HG03469 (cell line): ENCODE data around the gene MAST4.
"Not testable (repeated sequence)": the region's sequence is repeated elsewhere in the genome, so short reads cannot be mapped to it uniquely, and the experiment has no call there.

ENCODE experiments used
- ATAC-seq: cut with Tn5 transposase; IDR thresholded peaks from one replicate; pipeline ENCODE4 v1.9.1; 2021; ENCODE audit warnings: mild to moderate bottlenecking, moderate library complexity, moderate number of reproducible peaks; ENCODE audit not compliant: unreplicated experiment

Gene MAST4

GRCh38 chr5:66694036-66694435, 97.8 kb downstream of the MAST4 start:
- ATAC-seq = no peak

DNA sequence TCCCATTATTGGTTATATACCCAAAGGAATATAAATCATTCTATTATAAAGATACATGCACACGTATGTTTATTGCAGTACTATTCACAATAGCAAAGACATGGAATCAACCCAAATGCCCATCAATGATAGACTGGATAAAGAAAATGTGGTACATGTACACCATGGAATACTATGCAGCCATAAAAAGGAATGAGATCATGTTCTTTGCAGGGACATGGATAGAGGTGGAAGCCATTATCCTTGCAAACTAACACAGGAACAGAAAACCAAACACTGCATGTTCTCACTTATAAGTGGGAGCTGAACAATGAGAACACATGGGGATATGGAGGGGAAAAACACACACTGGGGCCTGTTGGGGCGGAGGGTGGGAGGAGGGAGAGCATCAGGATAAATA, 99.6 kb downstream of the MAST4 start:
- not testable (repeated sequence) for ATAC-seq

GRCh38 chr5:66697796-66698564, 101.8 kb downstream of the MAST4 start:
- ATAC-seq = no peak

GRCh38 chr5:66701244-66701643, 105.1 kb downstream of the MAST4 start:
- ATAC-seq = peak; percentile 73

- no peak for ATAC-seq
Observed at GRCh38 chr5:66702426-66702825, 106.2 kb downstream of the MAST4 start.

- ATAC-seq = no peak
Observed at GRCh38 chr5:66704790-66705425, 108.7 kb downstream of the MAST4 start.

DNA sequence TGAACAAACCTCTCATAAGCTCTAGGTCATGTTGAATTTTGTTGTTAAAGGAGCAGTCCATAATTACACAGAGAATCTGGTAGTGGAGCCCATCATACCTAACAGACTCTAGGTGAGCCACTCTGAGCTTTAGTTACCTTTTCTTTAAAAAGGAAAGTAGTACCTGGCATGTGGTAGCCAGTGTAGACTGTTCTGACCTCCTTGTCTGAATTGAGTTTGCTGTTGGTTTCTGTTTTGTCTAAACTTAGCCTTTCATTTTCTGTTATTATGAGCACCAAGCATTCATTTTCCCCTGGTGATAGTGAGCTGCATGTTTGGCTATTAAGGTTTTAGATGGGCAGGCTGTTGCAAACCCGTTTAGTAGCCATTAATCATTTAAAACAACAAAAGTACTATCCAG, 112.2 kb downstream of the MAST4 start:
- no peak for ATAC-seq

- no peak for ATAC-seq
Observed at GRCh38 chr5:66710557-66711088, 114.4 kb downstream of the MAST4 start.

DNA sequence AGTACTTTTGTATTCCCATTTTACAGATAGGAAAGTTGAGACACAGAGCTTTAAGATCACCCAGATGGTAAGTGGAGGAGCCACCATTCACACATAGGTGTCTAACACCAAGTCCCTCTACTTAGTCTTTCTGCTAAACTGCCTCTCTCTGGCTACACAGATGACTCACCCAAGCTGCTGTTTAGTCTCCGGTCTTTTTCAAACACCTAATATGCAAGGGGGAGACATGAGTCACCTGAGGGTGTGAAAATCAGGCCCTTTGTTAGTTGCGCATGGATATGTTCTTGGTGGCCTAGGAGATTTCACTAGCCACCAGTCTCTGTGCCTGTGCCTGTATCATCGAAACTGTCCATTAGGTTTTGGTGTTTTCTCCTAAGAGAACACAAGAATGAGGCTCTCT, 117.8 kb downstream of the MAST4 start:
- ATAC-seq = peak; percentile 67

GRCh38 chr5:66717455-66718373, 121.5 kb downstream of the MAST4 start:
- no peak for ATAC-seq

DNA sequence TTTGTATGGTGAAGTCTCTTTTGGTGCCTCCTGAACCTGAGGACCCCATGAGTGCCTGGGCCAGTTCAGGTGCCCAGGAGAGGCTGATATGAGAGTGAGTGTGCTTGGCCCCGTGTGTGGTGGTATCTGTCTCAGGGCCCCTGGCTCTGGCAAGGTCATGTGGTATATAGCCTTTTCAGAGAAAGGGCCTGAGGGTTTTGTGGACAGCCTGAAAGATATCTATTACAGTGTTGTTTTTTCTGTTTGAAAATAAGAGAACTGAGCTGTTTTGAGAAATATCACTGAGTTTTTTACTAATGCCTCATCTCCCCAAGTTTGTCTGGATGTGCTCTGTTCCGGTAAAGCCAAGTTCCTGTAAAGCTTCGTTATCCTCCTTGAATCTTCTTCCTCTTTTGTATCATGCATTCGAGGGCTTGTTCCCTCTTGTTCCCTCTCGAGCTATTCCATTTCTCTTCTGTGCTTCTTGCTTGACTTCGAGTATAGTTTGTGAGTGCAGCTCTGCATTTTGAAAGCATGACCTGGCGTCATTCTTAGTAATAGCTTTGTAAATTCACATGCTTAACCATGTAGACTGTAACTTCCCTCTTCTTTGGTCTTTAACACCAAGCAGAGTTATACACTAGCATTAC, 122.3 kb downstream of the MAST4 start:
- ATAC-seq = no peak

DNA sequence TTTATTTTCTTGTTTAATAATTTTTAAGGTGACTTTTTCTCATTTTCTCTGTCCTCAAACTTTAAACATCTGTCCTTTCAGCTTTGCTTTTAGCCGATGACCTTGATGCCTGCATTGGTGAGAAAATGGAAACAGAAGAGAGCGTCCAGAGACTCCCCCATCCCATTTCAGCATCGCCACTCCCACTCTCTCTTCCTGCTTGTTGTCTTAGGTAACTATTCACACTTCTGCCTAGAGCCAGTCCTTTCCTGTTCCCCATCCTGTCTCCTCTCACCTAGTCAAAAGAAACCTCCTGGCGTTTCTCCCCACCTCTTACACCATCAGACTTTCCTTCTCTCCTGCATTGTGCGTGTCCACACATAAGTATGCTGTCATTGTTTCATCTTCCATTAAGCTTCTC, 124.6 kb downstream of the MAST4 start:
- no peak for ATAC-seq

GRCh38 chr5:66722686-66723085, 126.5 kb downstream of the MAST4 start:
- ATAC-seq = no peak

DNA sequence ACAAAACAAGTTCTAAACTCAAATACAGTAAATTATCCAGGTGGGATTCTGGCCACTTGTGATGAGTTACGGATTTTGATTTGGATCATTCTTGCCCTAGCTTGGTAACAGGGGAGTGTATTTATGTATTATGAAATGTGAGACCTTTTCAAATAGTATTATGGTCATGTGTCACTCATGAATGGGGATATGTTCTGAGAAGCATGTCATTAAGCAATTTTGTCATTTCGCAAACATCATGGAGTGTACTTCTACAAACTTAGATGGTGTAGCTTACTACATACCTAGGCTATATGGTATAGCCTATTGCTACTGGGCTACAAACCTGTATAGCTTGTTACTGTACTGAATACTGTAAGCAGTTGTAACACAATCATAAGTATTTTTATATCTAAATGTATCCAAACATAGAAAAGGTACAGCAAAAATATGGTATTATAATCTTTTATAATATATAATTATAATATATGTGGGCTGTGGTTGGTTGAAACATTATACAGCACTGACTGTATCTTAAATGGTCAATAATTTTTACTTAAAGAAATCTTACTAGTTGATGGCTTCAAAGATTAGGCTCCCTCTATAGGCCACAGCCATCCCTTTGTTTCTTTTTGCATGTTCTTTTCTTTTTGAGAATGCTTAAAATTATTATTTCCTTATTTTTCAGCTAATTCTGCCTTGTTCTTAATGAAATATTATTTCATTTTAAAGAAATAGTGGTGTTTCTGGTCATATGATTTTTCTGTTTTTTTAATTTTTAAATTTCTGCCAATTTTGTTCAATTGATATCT, 128.4 kb downstream of the MAST4 start:
- ATAC-seq = no peak

- no peak for ATAC-seq
Observed at GRCh38 chr5:66727630-66728029, 131.4 kb downstream of the MAST4 start.

GRCh38 chr5:66728049-66728448, 131.9 kb downstream of the MAST4 start:
- ATAC-seq = no peak

DNA sequence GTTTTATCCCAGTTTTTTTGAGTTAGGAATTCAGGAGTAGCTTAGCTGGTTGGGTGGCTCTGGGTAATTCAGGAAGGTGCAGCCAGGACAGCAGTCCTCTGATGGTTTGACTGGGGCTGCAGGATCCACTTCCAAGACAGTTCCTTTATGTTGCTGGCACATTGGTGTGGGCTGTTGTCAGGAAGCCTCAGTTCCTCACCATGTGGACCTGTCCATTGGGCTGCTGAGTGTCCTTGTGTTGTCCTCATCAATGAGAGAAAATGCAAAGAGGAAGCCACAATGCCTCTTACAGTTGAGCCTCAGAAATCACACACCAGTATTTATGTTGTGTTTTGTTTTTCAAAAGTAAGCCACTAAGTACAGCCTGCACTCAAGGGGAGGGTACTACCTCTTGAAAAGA, 140.9 kb downstream of the MAST4 start:
- ATAC-seq = no peak

DNA sequence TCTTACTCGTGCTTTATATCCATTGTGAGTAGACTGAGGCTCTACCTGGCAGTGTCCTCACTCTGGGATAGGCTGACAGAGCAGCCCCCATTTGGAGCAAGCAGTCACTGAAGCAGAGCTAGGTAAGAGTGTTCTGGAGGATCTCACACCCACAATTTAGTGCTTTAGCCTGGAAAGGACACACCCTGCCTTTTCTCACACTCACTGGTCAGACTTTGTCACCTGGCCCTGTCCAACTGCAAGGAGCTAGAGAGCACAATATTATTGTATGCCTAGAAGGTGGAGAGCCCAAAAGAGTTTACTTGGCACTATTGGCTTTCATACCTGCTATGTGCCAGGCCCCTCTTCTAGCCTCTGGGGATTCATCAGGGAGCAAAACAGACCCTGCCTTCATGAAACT, 141.9 kb downstream of the MAST4 start:
- no peak for ATAC-seq

DNA sequence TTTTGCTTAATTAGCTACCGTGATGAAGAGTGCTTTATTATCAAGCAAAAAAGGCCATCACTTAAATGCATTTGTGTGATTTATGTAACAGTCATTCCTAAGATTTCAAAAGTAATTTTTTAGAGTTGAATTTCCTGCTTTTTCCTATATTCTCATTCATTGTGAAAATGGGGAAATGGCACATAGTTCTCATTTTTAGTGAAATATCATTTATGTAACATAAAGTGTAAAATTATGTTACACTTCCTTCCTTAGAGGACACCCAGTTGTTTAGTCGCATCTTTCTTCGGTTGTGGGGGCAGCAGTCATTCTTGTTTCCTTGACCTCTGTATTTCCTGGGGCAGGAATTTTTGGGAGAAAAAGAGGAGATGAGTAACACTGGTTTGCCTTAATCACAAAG, 142.8 kb downstream of the MAST4 start:
- ATAC-seq = no peak

DNA sequence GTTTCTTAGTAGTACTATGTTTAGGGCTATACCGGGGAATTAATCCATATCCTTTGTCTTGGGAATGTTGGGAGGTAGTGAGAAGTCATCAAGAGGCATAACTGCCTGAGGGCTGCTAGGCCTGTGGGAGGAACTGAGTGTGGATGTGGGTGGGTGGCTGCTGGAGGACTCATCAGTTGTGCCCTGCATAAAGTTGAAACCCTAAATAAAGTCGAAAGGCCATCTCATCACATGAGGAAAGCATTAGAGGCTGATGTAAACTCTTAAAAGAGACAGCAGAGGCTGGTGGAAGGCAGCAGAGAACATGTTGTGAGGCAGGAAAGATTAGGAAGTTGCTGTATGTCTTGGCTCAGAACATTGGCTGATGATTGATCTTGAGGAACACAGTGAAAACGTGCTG, 143.8 kb downstream of the MAST4 start:
- no peak for ATAC-seq
